Activated T-cell treated with anti-CD3 and anti-CD28 coated beads, Interleukin-2, amount 50 U/mL, for 48 hours (primary cell): ENCODE data around the gene ATAD1.
"Not testable (repeated sequence)": the region's sequence is repeated elsewhere in the genome, so short reads cannot be mapped to it uniquely, and the experiment has no call there.

Experiments used
- DNase-seq, 2 experiments: peaks; one replicate each; pipeline ENCODE4 v3.0.0-alpha.2; 2020

Gene ATAD1, protein sequence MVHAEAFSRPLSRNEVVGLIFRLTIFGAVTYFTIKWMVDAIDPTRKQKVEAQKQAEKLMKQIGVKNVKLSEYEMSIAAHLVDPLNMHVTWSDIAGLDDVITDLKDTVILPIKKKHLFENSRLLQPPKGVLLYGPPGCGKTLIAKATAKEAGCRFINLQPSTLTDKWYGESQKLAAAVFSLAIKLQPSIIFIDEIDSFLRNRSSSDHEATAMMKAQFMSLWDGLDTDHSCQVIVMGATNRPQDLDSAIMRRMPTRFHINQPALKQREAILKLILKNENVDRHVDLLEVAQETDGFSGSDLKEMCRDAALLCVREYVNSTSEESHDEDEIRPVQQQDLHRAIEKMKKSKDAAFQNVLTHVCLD

DNA sequence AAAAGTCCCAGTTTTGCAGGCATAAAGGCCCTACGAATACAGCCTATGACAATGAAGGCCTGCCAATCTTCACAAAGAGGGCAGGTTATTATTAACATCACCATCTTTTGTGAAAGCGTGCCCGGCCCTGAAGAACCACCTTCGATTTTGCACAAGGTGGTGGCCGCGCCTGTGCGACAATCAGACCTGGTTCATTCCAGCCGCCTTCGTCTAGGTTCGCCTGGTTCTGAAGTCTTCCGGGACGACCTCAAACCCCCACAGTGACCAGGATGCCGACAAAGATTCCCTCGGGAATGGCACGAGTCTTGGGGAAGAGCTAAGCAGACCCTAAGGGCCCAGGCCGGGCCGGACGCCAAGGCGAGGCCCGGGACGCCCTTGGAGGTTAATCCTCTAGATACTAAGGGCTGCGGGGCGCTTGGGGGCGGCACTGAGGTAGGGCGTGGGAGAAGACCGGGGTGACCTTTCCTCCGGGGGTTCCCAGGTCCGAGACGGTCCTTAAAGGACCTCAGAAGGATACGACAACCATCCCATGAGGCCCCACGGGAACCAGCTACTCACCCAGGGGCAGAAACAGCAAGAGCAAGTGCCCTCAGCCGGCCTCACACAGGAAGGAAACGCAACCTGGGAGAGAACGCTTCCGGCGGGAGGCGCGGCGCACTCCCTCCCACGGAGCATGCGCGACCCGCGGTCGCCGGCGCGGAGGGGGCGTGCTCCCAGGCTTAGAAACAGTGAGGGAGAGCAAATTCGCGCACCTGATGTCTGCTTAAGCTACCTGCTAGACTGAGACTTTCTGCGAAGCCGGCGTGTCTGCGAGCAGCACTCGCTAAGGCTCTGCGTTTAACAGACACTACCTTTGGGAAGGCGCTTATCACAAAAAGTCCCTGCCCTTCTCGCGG, at the start of gene ATAD1:
ATAD1 (minus strand) TSS at position 618 of the 896 bp plus-strand sequence. CDS start 3,627 bp downstream, outside the sequence.
- DNase-seq: peak; percentile 92

DNA sequence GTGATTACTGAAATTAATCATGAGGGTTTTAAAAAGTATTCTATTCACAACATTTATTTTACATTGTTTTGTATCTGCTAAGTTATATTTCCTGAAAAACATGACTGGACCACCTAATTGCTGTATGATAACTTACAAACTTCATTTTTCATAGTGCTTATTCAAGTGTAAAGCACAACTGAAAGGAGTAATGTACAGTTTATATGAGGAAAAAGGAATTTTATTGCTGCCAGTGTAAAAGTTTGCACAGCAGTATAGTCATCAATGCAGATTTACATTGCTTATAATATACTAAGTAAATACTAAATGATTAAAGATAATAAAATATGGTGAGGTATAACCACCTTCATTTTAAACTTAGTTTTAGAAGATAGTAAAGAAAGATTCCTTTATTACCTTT, 49.4 kb upstream of the ATAD1 start:
- DNase-seq: no peak

DNA sequence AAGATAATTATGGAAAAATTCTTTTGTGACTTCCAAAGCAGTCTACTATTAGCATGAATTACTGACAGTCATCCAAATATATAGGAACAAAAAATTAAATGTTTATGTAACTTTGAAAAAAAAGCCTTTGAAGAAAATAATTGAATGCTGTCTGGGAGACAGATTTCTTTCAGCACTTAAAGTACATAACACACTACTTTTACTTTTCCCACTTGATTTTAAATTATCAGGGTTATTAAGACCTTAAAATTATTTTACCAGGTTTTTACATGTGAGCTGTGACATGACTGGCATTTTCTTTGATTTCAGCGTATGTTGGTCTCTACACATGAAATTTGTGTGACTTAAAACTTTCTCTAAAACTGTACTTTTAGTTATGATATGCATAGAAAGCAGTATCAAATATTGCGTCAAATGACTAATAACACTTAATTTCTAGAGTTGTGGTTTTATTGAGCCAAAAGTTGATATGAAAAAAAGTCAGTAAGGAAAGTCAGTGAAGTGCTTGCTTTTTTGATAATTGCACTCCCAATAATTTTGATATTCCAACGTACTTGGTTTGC, 48.5 kb upstream of the ATAD1 start:
- DNase-seq: no peak

DNA sequence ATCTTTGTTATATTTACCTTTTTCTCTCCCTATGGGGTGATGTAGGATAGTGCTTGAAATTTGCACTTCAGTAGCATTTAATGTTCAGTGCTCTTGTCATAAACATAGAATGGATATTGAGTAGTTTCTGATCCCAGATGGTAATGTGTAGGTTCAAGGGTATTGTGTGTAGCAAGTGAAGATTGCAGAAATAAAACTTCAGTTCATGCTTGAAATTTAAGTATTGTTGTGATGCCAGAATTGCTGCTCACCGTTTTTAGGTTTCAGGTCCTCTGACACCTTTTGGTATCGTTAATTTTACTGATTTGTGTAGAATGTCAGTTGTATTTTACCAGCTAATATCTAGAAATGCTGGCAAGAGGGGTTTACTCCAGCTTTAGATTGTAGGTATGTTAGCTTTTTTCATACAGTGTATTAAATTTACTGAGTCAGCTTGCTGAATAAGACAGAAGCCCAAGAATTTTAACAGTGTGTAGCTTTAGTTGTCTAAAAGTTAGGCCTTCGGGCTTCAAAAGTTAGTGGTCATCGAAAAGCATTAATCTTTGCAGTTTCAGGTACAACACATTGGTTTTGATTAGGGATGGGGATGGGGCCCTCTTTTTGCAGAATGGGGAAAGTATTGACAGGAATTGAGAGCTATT, 47.3 kb upstream of the ATAD1 start:
- DNase-seq: no peak

DNA sequence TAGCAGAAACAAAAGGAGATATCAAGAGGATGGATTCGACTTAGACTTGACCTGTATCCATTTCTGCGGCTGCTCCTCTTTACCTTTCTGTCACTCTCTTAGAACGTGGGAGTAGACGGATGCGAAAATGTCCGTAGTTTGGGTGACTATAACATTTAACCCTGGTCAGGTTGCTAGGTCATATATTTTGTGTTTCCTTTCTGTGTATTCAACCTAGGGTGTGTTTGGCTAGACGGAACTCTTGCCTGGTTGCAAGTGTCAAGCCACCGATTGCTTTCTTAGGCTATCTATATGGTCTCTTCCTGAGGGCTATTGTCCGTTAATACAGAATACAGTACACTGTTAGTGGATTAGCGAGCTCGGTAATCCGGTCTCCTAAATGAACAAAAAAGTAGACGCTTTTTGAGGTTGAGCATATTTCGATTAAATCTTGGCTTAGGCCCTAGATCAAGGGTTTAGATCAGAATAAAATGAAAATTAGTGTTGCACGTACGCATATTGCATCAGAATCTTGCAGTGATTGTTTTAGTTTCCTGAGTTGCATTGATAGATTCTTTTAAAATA, 46.6 kb upstream of the ATAD1 start:
- DNase-seq: no peak

DNA sequence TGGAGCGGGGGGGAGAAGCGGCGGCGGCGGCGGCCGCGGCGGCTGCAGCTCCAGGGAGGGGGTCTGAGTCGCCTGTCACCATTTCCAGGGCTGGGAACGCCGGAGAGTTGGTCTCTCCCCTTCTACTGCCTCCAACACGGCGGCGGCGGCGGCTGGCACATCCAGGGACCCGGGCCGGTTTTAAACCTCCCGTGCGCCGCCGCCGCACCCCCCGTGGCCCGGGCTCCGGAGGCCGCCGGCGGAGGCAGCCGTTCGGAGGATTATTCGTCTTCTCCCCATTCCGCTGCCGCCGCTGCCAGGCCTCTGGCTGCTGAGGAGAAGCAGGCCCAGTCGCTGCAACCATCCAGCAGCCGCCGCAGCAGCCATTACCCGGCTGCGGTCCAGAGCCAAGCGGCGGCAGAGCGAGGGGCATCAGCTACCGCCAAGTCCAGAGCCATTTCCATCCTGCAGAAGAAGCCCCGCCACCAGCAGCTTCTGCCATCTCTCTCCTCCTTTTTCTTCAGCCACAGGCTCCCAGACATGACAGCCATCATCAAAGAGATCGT, 46.0 kb upstream of the ATAD1 start:
- peak; percentile 53 to 68 for DNase-seq

DNA sequence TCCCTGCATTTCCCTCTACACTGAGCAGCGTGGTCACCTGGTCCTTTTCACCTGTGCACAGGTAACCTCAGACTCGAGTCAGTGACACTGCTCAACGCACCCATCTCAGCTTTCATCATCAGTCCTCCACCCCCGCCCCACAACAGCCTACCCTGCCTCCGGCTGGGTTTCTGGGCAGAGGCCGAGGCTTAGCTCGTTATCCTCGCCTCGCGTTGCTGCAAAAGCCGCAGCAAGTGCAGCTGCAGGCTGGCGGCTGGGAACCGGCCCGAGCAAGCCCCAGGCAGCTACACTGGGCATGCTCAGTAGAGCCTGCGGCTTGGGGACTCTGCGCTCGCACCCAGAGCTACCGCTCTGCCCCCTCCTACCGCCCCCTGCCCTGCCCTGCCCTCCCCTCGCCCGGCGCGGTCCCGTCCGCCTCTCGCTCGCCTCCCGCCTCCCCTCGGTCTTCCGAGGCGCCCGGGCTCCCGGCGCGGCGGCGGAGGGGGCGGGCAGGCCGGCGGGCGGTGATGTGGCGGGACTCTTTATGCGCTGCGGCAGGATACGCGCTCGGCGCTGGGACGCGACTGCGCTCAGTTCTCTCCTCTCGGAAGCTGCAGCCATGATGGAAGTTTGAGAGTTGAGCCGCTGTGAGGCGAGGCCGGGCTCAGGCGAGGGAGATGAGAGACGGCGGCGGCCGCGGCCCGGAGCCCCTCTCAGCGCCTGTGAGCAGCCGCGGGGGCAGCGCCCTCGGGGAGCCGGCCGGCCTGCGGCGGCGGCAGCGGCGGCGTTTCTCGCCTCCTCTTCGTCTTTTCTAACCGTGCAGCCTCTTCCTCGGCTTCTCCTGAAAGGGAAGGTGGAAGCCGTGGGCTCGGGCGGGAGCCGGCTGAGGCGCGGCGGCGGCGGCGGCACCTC, 45.3 kb upstream of the ATAD1 start, which contains the start of the genes KLLN and PTEN:
KLLN (minus strand) TSS at position 481 of the 891 bp plus-strand sequence. CDS start 1,046 bp downstream, outside the sequence.
PTEN (plus strand) TSS at position 573 of the 891 bp plus-strand sequence. CDS start 845 bp downstream, outside the sequence.
- DNase-seq: peak; percentile 84 to 90

DNA sequence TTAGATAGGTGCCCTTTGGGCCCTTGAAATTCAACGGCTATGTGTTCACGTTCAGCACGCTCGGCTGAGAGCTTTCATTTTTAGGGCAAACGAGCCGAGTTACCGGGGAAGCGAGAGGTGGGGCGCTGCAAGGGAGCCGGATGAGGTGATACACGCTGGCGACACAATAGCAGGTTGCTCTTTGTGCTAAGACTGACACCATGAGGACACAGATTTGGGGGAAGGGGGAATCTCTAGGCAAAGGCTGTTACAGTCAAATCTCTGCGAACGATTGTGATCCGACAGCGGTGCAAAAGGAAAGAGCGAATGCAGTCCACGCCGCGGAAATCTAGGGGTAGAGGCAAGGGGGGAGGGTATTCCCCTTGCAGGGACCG, 44.6 kb upstream of the ATAD1 start:
- DNase-seq: no peak

DNA sequence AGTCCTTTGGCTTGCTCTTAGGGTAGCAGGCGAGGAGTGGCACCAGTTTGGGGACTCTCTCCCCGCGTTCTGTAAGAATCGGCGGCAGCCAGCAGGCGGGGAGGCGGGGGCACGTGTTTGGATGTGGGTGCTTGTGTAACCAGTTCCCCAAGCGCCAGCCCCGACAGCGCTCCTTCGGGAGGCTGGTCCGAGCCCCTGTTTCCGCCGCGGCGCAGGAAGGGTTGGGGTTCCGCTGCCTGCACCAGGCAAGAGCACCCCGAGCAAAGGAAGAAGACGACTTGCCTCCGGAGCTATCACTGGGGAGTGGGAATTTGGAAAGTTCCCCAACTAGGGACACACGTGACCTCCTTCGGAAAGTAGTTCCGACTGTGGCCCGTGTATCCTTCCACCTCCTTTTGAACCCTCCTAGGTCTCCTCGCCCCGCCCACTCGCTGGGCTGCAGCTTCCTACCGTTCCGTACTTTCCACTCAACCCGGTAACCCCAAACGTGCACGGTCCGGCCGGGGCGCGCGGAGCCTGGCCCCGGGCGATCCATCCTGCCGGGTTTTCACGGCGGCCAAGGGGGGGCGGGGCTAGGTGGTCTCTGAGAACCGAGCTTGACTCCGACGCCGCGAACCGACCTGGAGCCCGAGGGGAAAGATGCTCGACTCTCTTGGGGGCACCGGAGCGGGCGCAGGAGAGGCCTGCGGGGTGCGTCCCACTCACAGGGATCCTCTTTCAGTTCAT, 44.1 kb upstream of the ATAD1 start:
- peak; percentile 95 for DNase-seq

DNA sequence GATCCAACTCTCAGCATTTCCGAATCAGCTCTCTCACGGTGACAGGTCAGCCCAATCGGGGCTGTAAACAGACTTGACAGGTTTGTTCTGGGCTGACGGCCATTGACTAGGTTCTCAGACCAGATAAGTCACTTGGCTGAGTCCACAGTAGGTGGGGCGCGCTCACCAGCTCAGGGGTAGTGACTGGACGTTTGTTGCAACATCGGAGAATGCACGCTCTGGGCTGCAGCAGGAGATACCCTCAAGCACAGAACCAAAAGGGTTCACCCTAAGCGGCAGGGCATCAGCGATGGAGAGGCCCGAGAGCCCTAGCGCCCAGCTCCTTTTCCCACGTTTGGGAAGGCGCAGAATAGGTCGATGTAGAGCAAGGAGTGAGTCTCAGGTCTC, 43.5 kb upstream of the ATAD1 start:
- no peak for DNase-seq

DNA sequence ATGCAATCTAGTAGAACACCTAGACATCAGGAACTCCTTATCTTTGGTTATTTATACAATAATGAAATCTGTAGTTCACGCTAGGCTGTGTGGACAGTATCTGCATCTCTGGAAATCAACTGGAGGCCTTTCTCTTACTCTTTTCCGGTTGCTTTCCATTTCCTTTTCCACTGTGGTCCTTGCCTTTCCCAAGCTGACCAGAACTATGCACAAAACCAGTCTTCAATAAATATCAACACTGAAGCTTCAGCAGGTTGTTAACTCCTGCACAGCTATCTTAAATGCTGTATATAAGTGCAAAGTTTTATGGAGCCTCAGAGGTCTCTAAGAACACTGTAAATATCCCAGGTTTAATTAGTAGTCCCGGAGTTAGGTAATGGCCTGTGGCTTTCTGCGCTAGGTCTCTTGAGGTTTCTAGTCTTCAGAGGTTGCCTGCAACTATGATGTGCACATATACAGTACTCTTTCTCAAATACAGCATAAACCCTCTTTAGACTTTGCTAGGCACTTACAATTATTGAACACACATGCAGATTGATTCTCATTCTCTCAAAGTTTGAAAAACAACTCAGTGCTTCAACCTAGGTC, 42.9 kb upstream of the ATAD1 start:
- DNase-seq: no peak

DNA sequence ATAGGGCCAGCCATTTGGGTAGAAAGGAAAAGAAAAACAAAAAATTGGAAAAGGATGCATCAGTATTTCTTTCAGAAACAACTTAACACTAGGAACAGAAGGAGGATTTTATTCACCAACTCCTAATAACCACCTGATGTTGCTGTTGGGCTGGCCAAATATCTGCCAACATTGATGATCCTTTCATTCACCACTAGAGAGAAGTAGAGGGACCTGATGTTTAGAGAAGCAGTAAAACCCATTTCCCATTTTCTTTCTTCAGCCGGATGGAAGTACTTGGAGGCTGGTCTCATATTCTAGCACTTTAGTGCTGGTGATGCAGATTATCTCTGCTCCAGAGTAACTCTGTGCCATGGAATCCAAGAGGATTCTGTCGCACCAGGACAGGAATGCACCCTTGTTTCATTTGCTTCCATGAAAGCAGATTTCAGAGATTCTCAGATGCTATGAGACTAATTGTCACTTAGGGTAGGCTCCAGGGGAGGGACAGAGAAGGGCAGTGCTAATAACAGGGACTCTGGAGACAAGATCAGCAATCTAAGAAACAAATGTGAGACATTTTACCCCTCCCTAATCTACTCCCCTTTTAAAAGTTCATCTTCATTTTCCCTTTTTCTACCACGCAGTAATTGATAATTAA, 42.2 kb upstream of the ATAD1 start:
- DNase-seq: no peak

DNA sequence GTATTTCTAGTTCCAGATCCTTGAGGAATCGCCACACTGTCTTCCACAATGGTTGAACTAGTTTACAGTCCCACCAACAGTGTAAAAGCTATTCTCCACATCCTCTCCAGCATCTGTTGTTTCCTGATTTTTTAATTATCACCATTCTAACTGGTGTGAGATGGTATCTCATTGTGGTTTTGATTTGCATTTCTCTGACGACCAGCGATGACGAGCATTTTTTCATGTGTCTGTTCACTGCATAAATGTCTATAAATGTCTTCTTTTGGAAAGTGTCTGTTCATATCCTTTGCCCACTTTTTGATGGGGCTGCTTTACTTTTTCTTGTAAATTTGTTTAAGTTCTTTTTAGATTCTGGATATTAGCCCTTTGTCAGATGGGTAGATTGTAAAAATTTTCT, 37.6 kb upstream of the ATAD1 start:
- DNase-seq: not testable (repeated sequence)

DNA sequence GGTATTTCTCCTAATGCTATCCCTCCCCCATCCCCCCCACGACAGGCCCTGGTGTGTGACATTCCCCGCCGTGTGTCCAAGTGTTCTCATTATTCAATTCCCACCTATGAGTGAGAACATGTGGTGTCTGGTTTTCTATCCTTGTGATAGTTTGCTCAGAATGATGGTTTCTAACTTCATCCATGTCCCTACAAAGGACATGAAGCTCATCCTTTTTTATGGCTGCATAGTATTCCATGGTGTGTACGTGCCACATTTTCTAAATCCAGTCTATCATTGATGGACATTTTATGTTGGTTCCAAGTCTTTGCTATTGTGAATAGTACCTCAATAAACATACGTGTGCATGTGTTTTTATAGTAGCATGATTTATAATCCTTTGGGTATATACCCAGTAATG, 37.2 kb upstream of the ATAD1 start:
- DNase-seq: not testable (repeated sequence)

DNA sequence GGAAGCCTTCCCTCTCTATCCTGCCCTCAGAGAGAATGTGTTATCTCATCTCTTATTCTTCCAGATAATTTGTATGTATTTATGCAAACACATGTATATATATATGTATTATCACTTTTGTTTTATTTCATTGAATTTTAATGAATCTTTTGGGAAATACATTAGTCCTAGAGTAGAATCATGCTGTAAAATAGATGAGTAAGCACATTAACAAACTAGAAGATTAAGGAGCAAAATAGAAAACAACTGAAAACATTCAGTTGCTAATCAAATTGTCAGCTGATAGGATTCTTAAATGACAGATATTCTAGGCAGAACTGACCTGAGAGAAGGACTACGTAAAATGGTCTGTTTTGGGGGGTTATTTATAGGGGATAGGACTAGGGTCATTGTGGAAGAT, 34.1 kb upstream of the ATAD1 start:
- no peak for DNase-seq

DNA sequence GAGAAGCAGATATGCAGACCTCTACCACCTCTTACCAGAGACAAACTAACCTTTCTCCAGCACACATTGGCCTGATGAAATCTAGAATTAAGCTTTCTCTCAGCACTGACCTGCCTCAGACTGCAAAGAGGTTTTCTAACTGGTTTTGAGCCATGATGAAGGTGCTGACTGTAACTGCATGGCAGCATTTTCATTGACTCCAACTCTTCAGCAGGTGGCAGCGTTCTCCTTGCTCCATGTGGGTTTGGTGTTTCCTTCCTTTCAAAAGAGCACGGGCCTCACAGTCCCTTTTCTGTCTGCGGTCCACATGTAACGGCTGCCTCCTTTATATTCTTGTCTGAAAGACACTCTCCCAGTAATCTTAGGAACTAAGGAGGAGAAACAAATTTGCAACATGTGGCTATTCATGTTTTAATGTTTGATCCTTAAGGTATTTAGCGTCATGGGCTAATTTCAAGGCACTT, 32.7 kb upstream of the ATAD1 start:
- DNase-seq: peak; percentile 45 to 56

DNA sequence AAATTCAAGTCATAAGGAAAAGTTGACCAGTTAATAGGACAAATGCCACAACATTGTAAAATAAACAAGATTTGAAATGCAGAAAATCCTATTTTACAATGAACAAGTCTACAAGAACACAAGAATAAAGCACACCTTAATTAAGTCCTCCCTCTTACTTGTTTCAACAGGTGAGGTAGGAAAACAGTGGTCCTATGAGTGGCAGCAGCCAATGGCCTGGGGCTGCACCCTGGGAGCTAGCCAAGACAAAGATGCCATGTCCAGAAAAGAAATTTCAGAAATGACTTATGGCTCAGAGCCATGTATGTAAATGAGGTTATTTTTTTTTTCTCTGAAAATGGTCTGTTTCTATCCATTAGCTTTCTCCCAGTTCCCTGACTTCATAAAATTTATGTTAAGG, 31.0 kb upstream of the ATAD1 start:
- DNase-seq: no peak

DNA sequence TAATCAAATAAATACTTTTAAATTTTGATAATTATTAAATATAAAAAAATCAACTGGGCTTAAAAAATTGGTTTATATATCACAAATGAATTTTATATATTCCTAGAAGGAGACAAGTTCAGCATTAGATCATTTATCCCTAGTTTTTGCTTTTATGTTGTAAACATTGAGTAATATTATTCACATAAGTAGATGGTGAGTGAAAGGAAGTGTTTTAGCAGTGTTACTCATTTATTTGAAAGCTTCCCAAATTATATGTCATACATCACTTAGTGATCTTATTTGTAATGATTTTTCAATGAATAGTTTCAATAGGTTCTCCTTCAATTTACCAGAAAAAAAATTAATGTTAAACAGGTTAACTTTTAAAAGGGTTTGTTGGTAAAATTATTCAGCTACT, 29.5 kb upstream of the ATAD1 start:
- no peak for DNase-seq

DNA sequence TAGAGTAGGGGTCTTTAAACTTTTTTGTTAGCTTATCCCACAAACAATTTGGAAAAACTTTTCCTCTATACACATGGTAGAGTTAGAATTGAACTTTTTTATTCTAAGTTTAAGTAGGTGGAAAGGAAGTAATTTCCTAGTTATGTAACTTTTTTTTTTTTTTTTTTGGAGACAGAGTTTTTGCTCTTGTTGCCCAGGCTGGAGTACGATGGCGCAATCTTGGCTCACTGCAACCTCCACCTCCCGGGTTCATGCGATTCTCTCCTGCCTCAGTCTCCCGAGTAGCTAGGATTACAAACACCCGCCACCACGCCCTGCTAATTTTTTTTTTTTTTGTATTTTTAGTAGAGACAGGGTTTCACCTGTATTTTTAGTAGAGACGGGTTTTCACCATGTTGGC, 28.7 kb upstream of the ATAD1 start:
- DNase-seq: not testable (repeated sequence)
